ENCODE results near the gene PMEPA1. TPM values are rescaled to one million over a fixed set of nuclear protein-coding genes. Genes with fewer than 3 reads are reported as not detected.

Gene PMEPA1
- total RNA-seq, 2 experiments from 2014 or later, result 15.7 to 18.0 TPM

DNA sequence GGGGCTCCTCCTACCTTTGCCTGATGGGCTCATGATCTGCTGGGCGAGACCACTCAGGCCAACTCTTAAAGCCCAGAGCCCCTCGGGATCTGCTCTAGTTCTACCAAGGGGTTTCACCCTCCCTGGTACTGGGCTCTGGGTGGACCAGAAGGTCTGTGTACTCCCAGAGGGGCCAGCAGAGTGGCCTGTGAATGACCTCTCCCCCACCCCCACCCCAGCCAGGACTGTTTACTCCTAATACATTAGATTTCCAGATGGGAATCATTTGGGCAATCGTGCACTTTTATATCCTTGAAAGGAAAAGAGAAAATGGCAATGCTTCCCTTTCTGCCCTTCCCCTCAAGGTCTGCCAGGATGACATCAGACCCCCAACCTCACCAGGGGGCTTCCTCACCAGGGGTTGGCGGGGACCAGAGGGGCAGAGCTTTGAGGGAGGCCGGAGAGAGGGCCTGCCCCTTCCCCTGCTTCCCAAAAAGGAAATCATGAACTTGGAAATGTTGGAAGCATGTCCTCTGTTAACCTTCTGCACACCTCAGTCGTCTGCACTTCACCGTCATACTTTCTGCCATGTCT is 37.1 kb upstream of the PMEPA1 start:
- Mint-ChIP-seq H3K27me3 (peaks cover 25% of the 10 kb centered on the region), H3K9me3 (no peaks in the 10 kb centered on the region), H3K36me3 (ENCODE audit: low read depth) (no peaks in the 10 kb centered on the region), H3K4me3 (no peak overlapping the region), H3K4me1 (ENCODE audit: low read depth) (peaks cover 9% of the 10 kb centered on the region), H3K27ac (no peak overlapping the region)
- ATAC-seq (ENCODE audit: poor library complexity), result no peak
- H3K36me3 ChIP-seq (ENCODE audit: insufficient read depth, low read length), result no peaks in the 10 kb centered on the region
- peaks cover 0 to 13% of the 10 kb centered on the region in 2 experiments for H3K9me3 ChIP-seq (ENCODE audit: control insufficient read depth in 1 of 2, insufficient read depth in 1 of 2, low read length in 2 of 2)
- ChIA-PET POLR2A (no interaction called here), CTCF (no interaction called here)
- H3K27me3 ChIP-seq (ENCODE audit: control insufficient read depth in 1 of 2, insufficient read depth in 2 of 2, low read length in 2 of 2), result peaks cover 4 to 12% of the 10 kb centered on the region in 2 experiments
- intact Hi-C loops (cut with DNase I, micrococcal nuclease), result no loop called here
- H3K4me1 ChIP-seq (ENCODE audit: insufficient read depth, low read length), result peaks cover 11% of the 10 kb centered on the region
- no peak overlapping the region for H3K27ac ChIP-seq (ENCODE audit: low read depth in 1 of 2, low read length in 2 of 2)
- H3K4me3 ChIP-seq (ENCODE audit: low read length), result no peak overlapping the region
- no peak for DNase-seq
- TF ChIP-seq, protein P1, sequence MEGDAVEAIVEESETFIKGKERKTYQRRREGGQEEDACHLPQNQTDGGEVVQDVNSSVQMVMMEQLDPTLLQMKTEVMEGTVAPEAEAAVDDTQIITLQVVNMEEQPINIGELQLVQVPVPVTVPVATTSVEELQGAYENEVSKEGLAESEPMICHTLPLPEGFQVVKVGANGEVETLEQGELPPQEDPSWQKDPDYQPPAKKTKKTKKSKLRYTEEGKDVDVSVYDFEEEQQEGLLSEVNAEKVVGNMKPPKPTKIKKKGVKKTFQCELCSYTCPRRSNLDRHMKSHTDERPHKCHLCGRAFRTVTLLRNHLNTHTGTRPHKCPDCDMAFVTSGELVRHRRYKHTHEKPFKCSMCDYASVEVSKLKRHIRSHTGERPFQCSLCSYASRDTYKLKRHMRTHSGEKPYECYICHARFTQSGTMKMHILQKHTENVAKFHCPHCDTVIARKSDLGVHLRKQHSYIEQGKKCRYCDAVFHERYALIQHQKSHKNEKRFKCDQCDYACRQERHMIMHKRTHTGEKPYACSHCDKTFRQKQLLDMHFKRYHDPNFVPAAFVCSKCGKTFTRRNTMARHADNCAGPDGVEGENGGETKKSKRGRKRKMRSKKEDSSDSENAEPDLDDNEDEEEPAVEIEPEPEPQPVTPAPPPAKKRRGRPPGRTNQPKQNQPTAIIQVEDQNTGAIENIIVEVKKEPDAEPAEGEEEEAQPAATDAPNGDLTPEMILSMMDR (IDR thresholded peaks at IDR 0.05), result no peak

DNA sequence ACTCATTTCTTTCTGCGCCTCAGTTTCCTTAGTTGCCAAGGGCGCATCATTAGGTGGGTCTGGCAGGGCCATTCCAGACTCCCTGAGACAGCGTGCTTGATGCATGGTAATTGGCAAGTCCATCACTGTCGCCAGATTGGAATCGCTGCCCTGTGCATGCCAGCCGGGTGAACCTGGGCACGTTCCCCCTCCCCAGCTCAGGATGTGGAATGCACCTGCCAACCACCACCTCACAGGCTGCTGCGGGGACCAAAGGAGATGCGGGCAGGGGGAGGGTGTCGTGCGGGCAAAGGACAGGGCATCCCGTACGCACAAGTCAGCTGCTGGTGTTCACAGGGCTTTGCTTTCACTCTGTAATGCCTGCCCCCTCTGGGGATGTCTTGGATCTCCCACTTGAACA is 36.4 kb upstream of the PMEPA1 start:
- no peak overlapping the region for H3K27ac ChIP-seq (ENCODE audit: low read depth in 1 of 2, low read length in 2 of 2)
- H3K9me3 ChIP-seq (ENCODE audit: control insufficient read depth in 1 of 2, insufficient read depth in 1 of 2, low read length in 2 of 2), result peaks cover 0 to 8% of the 10 kb centered on the region in 2 experiments
- ATAC-seq (ENCODE audit: poor library complexity) (no peak), DNase-seq (no peak)
- H3K4me3 Mint-ChIP-seq, result no peak overlapping the region
- TF ChIP-seq, protein P1 (IDR thresholded peaks at IDR 0.05), result no peak
- POLR2A ChIA-PET, result no interaction called here
- peaks cover 18% of the 10 kb centered on the region for H3K27me3 Mint-ChIP-seq
- no peaks in the 10 kb centered on the region for H3K36me3 ChIP-seq (ENCODE audit: insufficient read depth, low read length)
- H3K27me3 ChIP-seq (ENCODE audit: control insufficient read depth in 1 of 2, insufficient read depth in 2 of 2, low read length in 2 of 2), result peaks cover 4 to 12% of the 10 kb centered on the region in 2 experiments
- H3K4me1 ChIP-seq (ENCODE audit: insufficient read depth, low read length), result peaks cover 11% of the 10 kb centered on the region
- no peaks in the 10 kb centered on the region for H3K36me3 Mint-ChIP-seq (ENCODE audit: low read depth)
- no peak overlapping the region for H3K27ac Mint-ChIP-seq
- intact Hi-C loops (cut with DNase I, micrococcal nuclease), result no loop called here
- H3K9me3 Mint-ChIP-seq, result no peaks in the 10 kb centered on the region
- CTCF ChIA-PET, result no interaction called here
- peaks cover 9% of the 10 kb centered on the region for H3K4me1 Mint-ChIP-seq (ENCODE audit: low read depth)
- no peak overlapping the region for H3K4me3 ChIP-seq (ENCODE audit: low read length)

DNA sequence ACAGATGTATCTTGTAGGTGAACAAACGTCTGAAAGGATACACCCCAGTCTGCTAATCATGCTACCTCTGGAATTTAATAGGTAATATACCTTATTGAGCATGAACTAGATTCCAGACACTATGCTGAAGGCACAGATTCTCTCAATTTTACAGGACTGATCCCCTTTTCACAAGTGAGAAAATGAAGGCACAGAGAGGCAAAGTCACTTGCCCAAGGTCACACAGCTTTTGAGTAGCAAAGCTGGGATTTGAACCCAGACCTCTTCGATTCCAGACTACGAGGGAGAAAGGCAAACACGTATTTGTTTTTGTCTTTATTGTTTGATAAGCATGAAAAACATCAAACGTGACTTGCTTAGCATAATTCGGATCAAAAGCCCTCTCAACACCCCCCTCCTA is 34.4 kb upstream of the PMEPA1 start:
- no peaks in the 10 kb centered on the region for H3K9me3 Mint-ChIP-seq
- Histone ChIP-seq H3K9me3 (ENCODE audit: control insufficient read depth in 1 of 2, insufficient read depth in 1 of 2, low read length in 2 of 2) (peaks cover 0 to 7% of the 10 kb centered on the region in 2 experiments), H3K4me3 (ENCODE audit: low read length) (no peak overlapping the region), H3K27me3 (ENCODE audit: control insufficient read depth in 1 of 2, insufficient read depth in 2 of 2, low read length in 2 of 2) (peaks cover 4 to 8% of the 10 kb centered on the region in 2 experiments), H3K36me3 (ENCODE audit: insufficient read depth, low read length) (no peaks in the 10 kb centered on the region), H3K27ac (ENCODE audit: low read depth in 1 of 2, low read length in 2 of 2) (no peak overlapping the region), H3K4me1 (ENCODE audit: insufficient read depth, low read length) (peaks cover 9% of the 10 kb centered on the region)
- no peak overlapping the region for H3K4me3 Mint-ChIP-seq
- H3K4me1 Mint-ChIP-seq (ENCODE audit: low read depth), result peaks cover 9% of the 10 kb centered on the region
- CTCF ChIA-PET, result no interaction called here
- H3K27me3 Mint-ChIP-seq, result peaks cover 9% of the 10 kb centered on the region
- ATAC-seq (ENCODE audit: poor library complexity) (no peak), DNase-seq (no peak)
- no peaks in the 10 kb centered on the region for H3K36me3 Mint-ChIP-seq (ENCODE audit: low read depth)
- H3K27ac Mint-ChIP-seq, result no peak overlapping the region
- TF ChIP-seq, protein P1 (IDR thresholded peaks at IDR 0.05), result no peak
- intact Hi-C loops (cut with DNase I, micrococcal nuclease), result no loop called here
- POLR2A ChIA-PET, result no interaction called here

All from CD4-positive, alpha-beta T cell (primary cell).